Stimulated activated naive CD8-positive, alpha-beta T cell treated with anti-CD3 and anti-CD28 coated beads, Interleukin-15, Interleukin-2, amounts not matched to agents 100 ng/mL and 50 ng/mL, for 24 hours (primary cell): Measurements from ENCODE around the gene HES2.
"Not testable (repeated sequence)": the region's sequence is repeated elsewhere in the genome, so short reads cannot be mapped to it uniquely, and the experiment has no call there.

ENCODE experiments used
- H3K27ac Mint-ChIP-seq: one replicate; pipeline ENCODE4 v1.8.0; 2021; ENCODE audit warnings: mild to moderate bottlenecking, mixed read lengths
- H3K27me3 Mint-ChIP-seq: one replicate; pipeline ENCODE4 v1.8.0; 2021; ENCODE audit warnings: mixed read lengths
- H3K36me3 Mint-ChIP-seq: one replicate; pipeline ENCODE4 v1.8.0; 2021; ENCODE audit warnings: low read depth, mixed read lengths
- H3K4me1 Mint-ChIP-seq: one replicate; pipeline ENCODE4 v1.8.0; 2021; ENCODE audit warnings: low read depth, mixed read lengths
- H3K4me3 Mint-ChIP-seq: one replicate; pipeline ENCODE4 v1.8.0; 2021; ENCODE audit warnings: mild to moderate bottlenecking, mixed read lengths
- H3K9me3 Mint-ChIP-seq: one replicate; pipeline ENCODE4 v1.8.0; 2021; ENCODE audit warnings: mixed read lengths

Gene HES2

GRCh38 chr1:6431645-6432579 lies 12.2 kb upstream of the HES2 start:
- H3K4me1 Mint-ChIP-seq, H3K36me3 Mint-ChIP-seq, H3K27ac Mint-ChIP-seq, H3K9me3 Mint-ChIP-seq, H3K4me3 Mint-ChIP-seq: not testable (repeated sequence)
- peaks cover 10% of the 10 kb centered on the region for H3K27me3 Mint-ChIP-seq

- not testable (repeated sequence) for H3K27ac Mint-ChIP-seq, H3K36me3 Mint-ChIP-seq, H3K9me3 Mint-ChIP-seq, H3K4me1 Mint-ChIP-seq, H3K4me3 Mint-ChIP-seq
- peaks cover 13% of the 10 kb centered on the region for H3K27me3 Mint-ChIP-seq
Observed at GRCh38 chr1:6429660-6430411, 10.1 kb upstream of the HES2 start.

DNA sequence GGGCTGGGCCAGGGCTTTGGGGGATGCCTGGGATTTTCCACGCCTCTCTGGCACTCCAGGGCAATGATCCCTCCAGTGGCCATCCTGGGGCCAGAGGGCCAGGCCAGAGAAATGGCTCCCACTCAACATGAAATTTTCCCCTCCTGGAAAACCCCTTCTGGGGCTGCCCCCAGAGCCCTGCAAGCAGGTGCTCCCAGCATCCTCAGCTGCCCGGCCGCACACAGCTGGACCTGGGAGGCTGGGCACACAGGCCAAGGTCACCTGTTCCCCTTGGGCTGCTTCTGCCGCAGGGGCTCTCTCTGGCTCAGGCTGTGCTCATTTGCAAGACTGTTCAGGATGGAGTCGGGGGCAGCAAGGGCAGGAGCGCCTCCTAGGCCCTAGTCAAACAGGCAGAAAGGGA lies 8.7 kb upstream of the HES2 start:
- not testable (repeated sequence) for H3K4me1 Mint-ChIP-seq, H3K4me3 Mint-ChIP-seq, H3K27ac Mint-ChIP-seq, H3K9me3 Mint-ChIP-seq, H3K36me3 Mint-ChIP-seq
- H3K27me3 Mint-ChIP-seq, result peaks cover 18% of the 10 kb centered on the region

- H3K27me3 Mint-ChIP-seq, result peaks cover 22% of the 10 kb centered on the region
- no peak overlapping the region for H3K4me3 Mint-ChIP-seq
- no peaks in the 10 kb centered on the region for H3K9me3 Mint-ChIP-seq
- H3K27ac Mint-ChIP-seq, result no peak overlapping the region
- no peaks in the 10 kb centered on the region for H3K36me3 Mint-ChIP-seq
- H3K4me1 Mint-ChIP-seq, result peaks cover 11% of the 10 kb centered on the region
Observed at GRCh38 chr1:6427441-6428390, 8.0 kb upstream of the HES2 start.

DNA sequence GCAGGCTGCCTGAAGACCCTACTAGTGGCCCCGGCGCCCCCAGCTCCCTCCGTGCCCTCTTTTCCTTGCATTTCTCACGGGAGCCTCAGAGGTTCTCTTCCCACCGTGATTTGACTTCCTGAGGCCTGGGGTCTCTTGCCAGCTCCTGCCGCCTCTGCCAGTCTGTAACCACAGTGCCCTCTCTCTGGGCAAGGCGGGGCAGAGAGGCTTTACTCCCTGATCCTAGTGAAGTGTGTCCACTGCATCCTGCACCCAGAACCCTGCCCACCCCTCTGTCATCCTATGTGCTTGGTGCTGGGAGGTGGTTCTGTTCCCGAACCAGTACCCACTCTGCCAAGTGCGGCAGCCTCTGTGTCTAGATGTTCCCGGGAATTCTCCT lies 7.2 kb upstream of the HES2 start:
- Mint-ChIP-seq H3K36me3 (no peaks in the 10 kb centered on the region), H3K27me3 (peaks cover 24% of the 10 kb centered on the region)

GRCh38 chr1:6426277-6426971 lies 6.7 kb upstream of the HES2 start:
- H3K9me3 Mint-ChIP-seq, result no peaks in the 10 kb centered on the region
- H3K27ac Mint-ChIP-seq, result no peak overlapping the region
- peaks cover 29% of the 10 kb centered on the region for H3K27me3 Mint-ChIP-seq
- H3K4me3 Mint-ChIP-seq, result no peak overlapping the region
- H3K36me3 Mint-ChIP-seq, result no peaks in the 10 kb centered on the region
- peaks cover 11% of the 10 kb centered on the region for H3K4me1 Mint-ChIP-seq

More for the DNA sequence above, 7.2 kb upstream of the HES2 start:
- Mint-ChIP-seq H3K9me3 (no peaks in the 10 kb centered on the region), H3K4me3 (no peak overlapping the region), H3K4me1 (peaks cover 11% of the 10 kb centered on the region), H3K27ac (no peak overlapping the region)

DNA sequence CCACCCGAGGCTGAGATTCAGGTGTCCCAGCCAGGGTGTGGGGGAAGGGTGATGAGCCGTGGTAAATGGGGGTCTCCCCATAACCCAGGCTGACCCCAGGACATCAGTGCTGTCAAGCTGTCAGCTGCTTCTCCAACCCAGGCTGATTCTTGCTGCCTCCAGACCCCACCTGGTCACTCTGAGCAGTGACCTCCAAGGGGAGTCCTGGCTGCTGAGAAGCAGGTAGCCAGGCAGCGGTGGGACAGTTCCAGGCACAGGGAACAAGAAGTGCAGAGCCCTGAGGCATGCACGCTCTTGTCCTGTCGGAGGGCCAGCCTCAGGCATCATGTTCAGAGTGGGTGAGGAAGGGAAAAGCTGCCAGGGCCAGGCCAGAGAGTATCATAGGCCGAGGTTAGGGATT lies 5.9 kb upstream of the HES2 start:
- Mint-ChIP-seq H3K9me3 (no peaks in the 10 kb centered on the region), H3K27ac (no peak overlapping the region), H3K27me3 (peaks cover 36% of the 10 kb centered on the region), H3K36me3 (no peaks in the 10 kb centered on the region), H3K4me1 (peaks cover 14% of the 10 kb centered on the region), H3K4me3 (no peak overlapping the region)

GRCh38 chr1:6424619-6425593 lies 5.2 kb upstream of the HES2 start, which contains the start of gene ESPN:
Gene ESPN (plus strand): TSS chr1:6424776. CDS start chr1:6424956, 180 bp downstream.
- no peak within 1 kb of the TSS for H3K27ac Mint-ChIP-seq
- H3K4me1 Mint-ChIP-seq, result peaks cover 14% of the 10 kb centered on the region
- H3K4me3 Mint-ChIP-seq, result peak within 1 kb of the TSS; percentile 25
- no peaks in the 10 kb centered on the region for H3K9me3 Mint-ChIP-seq
- peaks cover 30% of the 10 kb centered on the region for H3K27me3 Mint-ChIP-seq
- H3K36me3 Mint-ChIP-seq, result no peaks in the 10 kb centered on the region

- Mint-ChIP-seq H3K27ac (no peak overlapping the region), H3K9me3 (no peaks in the 10 kb centered on the region), H3K4me3 (peak overlapping the region; percentile 25), H3K36me3 (no peaks in the 10 kb centered on the region), H3K4me1 (peaks cover 15% of the 10 kb centered on the region), H3K27me3 (peaks cover 30% of the 10 kb centered on the region)
Observed at GRCh38 chr1:6424000-6424565, 4.4 kb upstream of the HES2 start.

- Mint-ChIP-seq H3K27me3 (peaks cover 32% of the 10 kb centered on the region), H3K9me3 (no peaks in the 10 kb centered on the region), H3K4me1 (peaks cover 17% of the 10 kb centered on the region), H3K27ac (no peak overlapping the region), H3K36me3 (no peaks in the 10 kb centered on the region), H3K4me3 (peak overlapping the region; percentile 10)
Observed at GRCh38 chr1:6423321-6423999, 3.7 kb upstream of the HES2 start.

DNA sequence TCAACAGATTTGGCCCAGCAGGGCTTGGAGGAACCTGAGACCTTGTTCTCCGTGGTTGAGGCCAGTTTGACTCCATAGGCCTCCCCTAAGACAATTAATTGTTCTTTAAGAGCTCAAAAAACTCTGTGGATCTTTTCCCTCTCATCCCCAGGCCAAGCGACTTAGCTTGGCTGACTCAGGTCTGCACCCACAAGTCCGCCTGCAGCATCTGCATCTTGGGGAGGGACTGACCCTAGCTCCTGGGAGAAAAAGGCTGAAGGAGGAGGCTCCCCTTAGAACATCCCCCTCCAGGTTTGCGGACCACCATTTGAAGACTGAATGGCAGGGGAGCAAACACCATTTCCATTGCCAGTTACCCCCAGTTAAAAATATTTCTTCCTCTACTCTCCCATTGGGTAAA lies 1.5 kb upstream of the HES2 start:
- H3K4me3 Mint-ChIP-seq, result no peak overlapping the region
- H3K27ac Mint-ChIP-seq, result no peak overlapping the region
- H3K4me1 Mint-ChIP-seq, result peaks cover 17% of the 10 kb centered on the region
- no peaks in the 10 kb centered on the region for H3K9me3 Mint-ChIP-seq
- H3K36me3 Mint-ChIP-seq, result no peaks in the 10 kb centered on the region
- peaks cover 47% of the 10 kb centered on the region for H3K27me3 Mint-ChIP-seq

DNA sequence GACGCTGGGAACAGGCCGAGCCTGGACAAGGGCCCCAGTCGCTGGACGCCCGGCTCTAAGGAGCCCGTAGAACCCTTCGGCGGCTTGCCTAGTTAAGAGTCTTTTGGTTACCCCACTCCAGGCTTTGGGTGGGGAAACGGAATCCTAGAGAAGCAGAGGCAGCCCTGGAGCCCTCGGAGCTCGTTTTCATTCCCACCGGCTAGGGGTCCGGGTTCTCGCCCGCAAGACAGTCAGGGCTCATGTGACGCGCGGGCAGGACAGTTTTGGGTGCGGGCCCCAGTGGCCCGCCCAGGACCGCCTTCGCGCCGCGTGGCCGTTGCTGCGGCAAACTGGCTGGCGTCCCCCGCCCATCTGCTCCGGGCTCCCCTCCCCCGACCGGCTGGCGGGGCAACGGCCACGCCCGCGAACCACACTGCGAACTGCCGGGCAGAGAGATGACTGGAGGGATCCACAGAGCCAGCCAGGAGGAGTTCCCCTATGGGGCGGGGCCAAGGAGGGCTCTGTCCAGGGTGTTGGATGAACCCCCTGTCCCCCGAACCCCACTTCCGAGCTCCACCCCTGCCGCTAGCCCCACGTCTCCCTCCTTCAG lies 829 bp upstream of the HES2 start:
- H3K4me1 Mint-ChIP-seq, result peaks cover 17% of the 10 kb centered on the region
- H3K27ac Mint-ChIP-seq, result no peak overlapping the region
- H3K27me3 Mint-ChIP-seq, result peaks cover 54% of the 10 kb centered on the region
- no peaks in the 10 kb centered on the region for H3K9me3 Mint-ChIP-seq
- no peaks in the 10 kb centered on the region for H3K36me3 Mint-ChIP-seq
- no peak overlapping the region for H3K4me3 Mint-ChIP-seq
